Neural progenitor cell (in vitro differentiated cells): ENCODE data around the gene DDIT3.

Experiments
- CTCF ChIP-seq: fragments of 200-600 bp; sonication (generic); IDR thresholded peaks from 2 replicates; pipeline ENCODE4 v1.5.1; 2017; ENCODE audit warnings: antibody characterized with exemption, mild to moderate bottlenecking
- EZH2 ChIP-seq: fragments of 200-600 bp; sonication (generic); IDR thresholded peaks from 2 replicates; pipeline ENCODE4 v1.6.1; 2017; ENCODE audit warnings: antibody characterized with exemption, mild to moderate bottlenecking, moderate library complexity
- EZH2phosphoT487 ChIP-seq: fragments of 200-600 bp; sonication (generic); IDR thresholded peaks from 2 replicates; pipeline ENCODE4 v1.6.1; 2017; ENCODE audit warnings: antibody characterized with exemption

GRCh38 chr12:57528176-57528575 lies 7.9 kb upstream of the DDIT3 start:
- TF ChIP-seq CTCF, result no peak
- no peak for TF ChIP-seq EZH2phosphoT487
- TF ChIP-seq EZH2, result no peak
